ENCODE results near the gene JMJD7. TPM values are rescaled to one million over a fixed set of nuclear protein-coding genes. Genes with fewer than 3 reads are reported as not detected.

Gene JMJD7
- total RNA-seq, 1 donor from 2014 or later, result 16.3 TPM

Small RNAs within 50 kb of the gene (microRNA-seq; reads per million reads assigned to microRNA genes)
- not detected for gene MIR4310

Other genes starting within 250 kb of the JMJD7 start
- 37.3 TPM for gene MGA, start 167.7 kb upstream of the JMJD7 start, total RNA-seq
- 15.6 TPM for gene MAPKBP1, start 53.6 kb upstream of the JMJD7 start, total RNA-seq
- 3.4 TPM for gene PLA2G4B, start 10.8 kb downstream of the JMJD7 start, total RNA-seq
- 2.4 TPM for gene SPTBN5, start 66.0 kb downstream of the JMJD7 start, total RNA-seq
- 42.2 TPM for gene EHD4, start 144.5 kb downstream of the JMJD7 start, total RNA-seq
- 0.08 TPM for gene PLA2G4E, start 192.9 kb downstream of the JMJD7 start, total RNA-seq